Neural cell (in vitro differentiated cells): ENCODE data around the gene SKI. TPM values are rescaled to one million over a fixed set of nuclear protein-coding genes. Genes with fewer than 3 reads are reported as not detected.

Experiments
- H2AFZ ChIP-seq: fragments of 200-600, 300-800 bp; sonication (generic), shearing (Covaris generic); 2 replicates; pipeline ENCODE4 v1.6.0; 2014; ENCODE audit warnings: low read depth, mild to moderate bottlenecking, antibody characterized with exemption, low read length, moderate library complexity
- H3F3A ChIP-seq: fragments of 200-600 bp; shearing (Covaris generic); 2 replicates; pipeline ENCODE4 v1.6.1; 2016; ENCODE audit warnings: mild to moderate bottlenecking, moderate library complexity, mixed read lengths, antibody characterized with exemption, low read length; ENCODE audit not compliant: insufficient read depth, poor library complexity, severe bottlenecking
- H3K27ac ChIP-seq: fragments of 200-600, 300-800 bp; sonication (generic), shearing (Covaris generic); 2 replicates; pipeline ENCODE4 v1.5.1; 2014; ENCODE audit warnings: mild to moderate bottlenecking, low read length, moderate library complexity
- H3K27me3 ChIP-seq: fragments of 300-800, 200-600 bp; sonication (generic), shearing (Covaris generic); 2 replicates; pipeline ENCODE4 v1.6.0; 2014; ENCODE audit warnings: mild to moderate bottlenecking, low read depth, low read length, moderate library complexity; ENCODE audit not compliant: insufficient read depth
- H3K36me3 ChIP-seq: fragments of 300-800, 200-600 bp; sonication (generic), shearing (Covaris generic); 2 replicates; pipeline ENCODE4 v1.5.1; 2014; ENCODE audit warnings: mild to moderate bottlenecking, antibody characterized with exemption, low read length, moderate library complexity; ENCODE audit not compliant: insufficient read depth
- H3K4me2 ChIP-seq: fragments of 300-800, 200-600 bp; sonication (generic), shearing (Covaris generic); 2 replicates; pipeline ENCODE4 v1.6.0; 2014; ENCODE audit warnings: mild to moderate bottlenecking, low read length
- H3K4me3 ChIP-seq: fragments of 300-800, 200-600 bp; sonication (generic), shearing (Covaris generic); 2 replicates; pipeline ENCODE4 v1.5.1; 2014; ENCODE audit warnings: mild to moderate bottlenecking, low read length, moderate library complexity
- H3K79me2 ChIP-seq: fragments of 200-600 bp; shearing (Covaris generic); replicated peaks from 2 replicates; pipeline ENCODE4 v1.6.0; 2014; ENCODE audit warnings: mild to moderate bottlenecking, low read length, moderate library complexity; ENCODE audit not compliant: insufficient read depth
- H3K9ac ChIP-seq: fragments of 300-800, 200-600 bp; sonication (generic), shearing (Covaris generic); 2 replicates; pipeline ENCODE4 v1.6.1; 2016; ENCODE audit warnings: mild to moderate bottlenecking, low read length, mixed read lengths
- H3K9me2 ChIP-seq: fragments of 200-600 bp; shearing (Covaris generic); 2 replicates; pipeline ENCODE4 v1.6.1; 2016; ENCODE audit warnings: mild to moderate bottlenecking, low read length, mixed read lengths; ENCODE audit not compliant: insufficient read depth
- H3K9me3 ChIP-seq: fragments of 200-600, 300-800 bp; sonication (generic), shearing (Covaris generic); 2 replicates; pipeline ENCODE4 v1.6.1; 2016; ENCODE audit warnings: mild to moderate bottlenecking, mixed run types, low read length, moderate library complexity, mixed read lengths
- H4K20me1 ChIP-seq: fragments of 200-600 bp; shearing (Covaris generic); 2 replicates; pipeline ENCODE4 v1.6.1; 2016; ENCODE audit warnings: mild to moderate bottlenecking, mixed run types; ENCODE audit not compliant: insufficient read depth
- EP300 ChIP-seq: fragments of 450-650 bp; conservative IDR thresholded peaks from 2 replicates; pipeline ENCODE4 v1.6.1; 2014; ENCODE audit warnings: antibody characterized with exemption, mild to moderate bottlenecking, moderate library complexity; ENCODE audit not compliant: poor library complexity, severe bottlenecking
- EZH2 ChIP-seq: fragments of 200-600, 300-800 bp; shearing (Covaris generic), sonication (generic); IDR thresholded peaks from 2 replicates; pipeline ENCODE4 v1.6.1; 2014; ENCODE audit warnings: antibody characterized with exemption, low read length, borderline replicate concordance, mild to moderate bottlenecking; ENCODE audit not compliant: insufficient read depth, poor library complexity, severe bottlenecking
- MXI1 ChIP-seq: fragments of 450-650 bp; conservative IDR thresholded peaks from 2 replicates; pipeline ENCODE4 v1.6.1; 2014; ENCODE audit warnings: antibody characterized with exemption, mild to moderate bottlenecking; ENCODE audit not compliant: poor library complexity, severe bottlenecking
- POLR2AphosphoS5 ChIP-seq: IDR thresholded peaks from 2 replicates; pipeline ENCODE4 v1.6.1; 2012
- RAD21 ChIP-seq: fragments of 450-650 bp; conservative IDR thresholded peaks from 2 replicates; pipeline ENCODE4 v1.6.1; 2014; ENCODE audit warnings: antibody characterized with exemption, mild to moderate bottlenecking, moderate library complexity
- SMC3 ChIP-seq: fragments of 450-650 bp; conservative IDR thresholded peaks from 2 replicates; pipeline ENCODE4 v1.6.1; 2014; ENCODE audit warnings: antibody characterized with exemption, mild to moderate bottlenecking, moderate library complexity; ENCODE audit not compliant: poor library complexity
- TAF1 ChIP-seq: IDR thresholded peaks from 2 replicates; pipeline ENCODE4 v1.6.1; 2012; ENCODE audit warnings: low read depth
- polyA plus RNA-seq: library from polyadenylated mRNA; depleted of rRNA; stranded (reverse); fragments of >200 nt; gene quantifications from 2 replicates; pipeline ENCODE4 v1.2.3, GENCODE V29; 2014
- TF ChIP-seq, protein P1 (sequence below): fragments of 450-650 bp; IDR thresholded peaks from 2 replicates; pipeline ENCODE4 v1.5.1; 2014; ENCODE audit warnings: antibody characterized with exemption, mild to moderate bottlenecking, moderate library complexity; ENCODE audit not compliant: poor library complexity, severe bottlenecking
- TF ChIP-seq, protein P2 (sequence below): IDR thresholded peaks from 2 replicates; pipeline ENCODE4 v1.6.1; 2012; ENCODE audit warnings: borderline replicate concordance

Gene SKI
- polyA plus RNA-seq, 1 donor from 2014 or later = 4.1 TPM

DNA sequence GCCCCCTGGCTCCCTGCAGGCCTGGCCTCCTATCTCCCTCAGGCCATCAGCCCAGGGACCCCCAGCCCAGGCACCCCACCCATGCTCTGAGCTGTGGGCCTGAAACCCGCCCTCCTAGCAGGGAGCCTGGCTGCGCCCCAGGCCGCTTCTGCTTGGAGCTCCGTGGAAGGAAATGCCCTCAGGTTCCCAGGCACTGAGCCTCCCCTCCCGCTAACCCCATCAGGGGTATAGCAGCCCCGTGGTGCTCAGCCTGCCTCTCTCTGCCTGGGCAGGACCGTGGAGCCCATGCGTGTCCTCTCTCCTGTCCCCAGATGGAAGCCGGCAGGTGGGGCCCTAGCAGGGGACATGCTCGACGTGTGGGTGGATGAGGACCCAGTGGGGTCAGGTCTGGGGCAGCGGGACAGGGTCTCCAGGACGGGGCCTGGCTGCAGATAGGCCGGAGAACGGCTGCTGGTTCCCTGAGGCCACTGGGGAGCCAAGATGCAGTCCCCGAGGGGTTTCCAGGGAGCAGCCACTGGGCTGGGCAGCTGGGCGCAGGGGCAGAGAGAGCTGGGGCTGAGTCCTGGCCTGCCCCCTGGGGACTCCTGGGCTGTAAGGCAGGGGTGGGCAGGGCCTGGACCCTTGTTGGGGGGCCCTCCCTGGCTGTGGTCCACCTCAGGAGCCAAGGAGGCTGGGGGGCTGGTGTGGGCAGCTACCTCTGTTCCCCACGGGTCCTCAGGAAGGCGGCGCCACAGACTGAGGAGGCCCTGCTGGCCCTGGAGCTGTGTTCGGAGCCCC lies 87.7 kb downstream of the SKI start:
- Histone ChIP-seq H3K4me2 (no peak overlapping the region), H3K36me3 (no peaks in the 10 kb centered on the region), H3K27me3 (no peaks in the 10 kb centered on the region), H3F3A (peaks cover 5% of the 10 kb centered on the region), H2AFZ (no peak overlapping the region), H3K9me2 (no peaks in the 10 kb centered on the region), H3K4me3 (peak overlapping the region; percentile 43), H4K20me1 (no peaks in the 10 kb centered on the region), H3K9ac (peak overlapping the region; percentile 23), H3K27ac (no peak overlapping the region), H3K9me3 (no peaks in the 10 kb centered on the region), H3K79me2 (no peaks in the 10 kb centered on the region)
- no peak for TF ChIP-seq POLR2AphosphoS5
- TF ChIP-seq MXI1 = no peak
- TF ChIP-seq, protein P1, sequence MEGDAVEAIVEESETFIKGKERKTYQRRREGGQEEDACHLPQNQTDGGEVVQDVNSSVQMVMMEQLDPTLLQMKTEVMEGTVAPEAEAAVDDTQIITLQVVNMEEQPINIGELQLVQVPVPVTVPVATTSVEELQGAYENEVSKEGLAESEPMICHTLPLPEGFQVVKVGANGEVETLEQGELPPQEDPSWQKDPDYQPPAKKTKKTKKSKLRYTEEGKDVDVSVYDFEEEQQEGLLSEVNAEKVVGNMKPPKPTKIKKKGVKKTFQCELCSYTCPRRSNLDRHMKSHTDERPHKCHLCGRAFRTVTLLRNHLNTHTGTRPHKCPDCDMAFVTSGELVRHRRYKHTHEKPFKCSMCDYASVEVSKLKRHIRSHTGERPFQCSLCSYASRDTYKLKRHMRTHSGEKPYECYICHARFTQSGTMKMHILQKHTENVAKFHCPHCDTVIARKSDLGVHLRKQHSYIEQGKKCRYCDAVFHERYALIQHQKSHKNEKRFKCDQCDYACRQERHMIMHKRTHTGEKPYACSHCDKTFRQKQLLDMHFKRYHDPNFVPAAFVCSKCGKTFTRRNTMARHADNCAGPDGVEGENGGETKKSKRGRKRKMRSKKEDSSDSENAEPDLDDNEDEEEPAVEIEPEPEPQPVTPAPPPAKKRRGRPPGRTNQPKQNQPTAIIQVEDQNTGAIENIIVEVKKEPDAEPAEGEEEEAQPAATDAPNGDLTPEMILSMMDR = no peak
- no peak for TF ChIP-seq EZH2
- TF ChIP-seq SMC3 = no peak
- TF ChIP-seq TAF1 = no peak
- TF ChIP-seq, protein P2, sequence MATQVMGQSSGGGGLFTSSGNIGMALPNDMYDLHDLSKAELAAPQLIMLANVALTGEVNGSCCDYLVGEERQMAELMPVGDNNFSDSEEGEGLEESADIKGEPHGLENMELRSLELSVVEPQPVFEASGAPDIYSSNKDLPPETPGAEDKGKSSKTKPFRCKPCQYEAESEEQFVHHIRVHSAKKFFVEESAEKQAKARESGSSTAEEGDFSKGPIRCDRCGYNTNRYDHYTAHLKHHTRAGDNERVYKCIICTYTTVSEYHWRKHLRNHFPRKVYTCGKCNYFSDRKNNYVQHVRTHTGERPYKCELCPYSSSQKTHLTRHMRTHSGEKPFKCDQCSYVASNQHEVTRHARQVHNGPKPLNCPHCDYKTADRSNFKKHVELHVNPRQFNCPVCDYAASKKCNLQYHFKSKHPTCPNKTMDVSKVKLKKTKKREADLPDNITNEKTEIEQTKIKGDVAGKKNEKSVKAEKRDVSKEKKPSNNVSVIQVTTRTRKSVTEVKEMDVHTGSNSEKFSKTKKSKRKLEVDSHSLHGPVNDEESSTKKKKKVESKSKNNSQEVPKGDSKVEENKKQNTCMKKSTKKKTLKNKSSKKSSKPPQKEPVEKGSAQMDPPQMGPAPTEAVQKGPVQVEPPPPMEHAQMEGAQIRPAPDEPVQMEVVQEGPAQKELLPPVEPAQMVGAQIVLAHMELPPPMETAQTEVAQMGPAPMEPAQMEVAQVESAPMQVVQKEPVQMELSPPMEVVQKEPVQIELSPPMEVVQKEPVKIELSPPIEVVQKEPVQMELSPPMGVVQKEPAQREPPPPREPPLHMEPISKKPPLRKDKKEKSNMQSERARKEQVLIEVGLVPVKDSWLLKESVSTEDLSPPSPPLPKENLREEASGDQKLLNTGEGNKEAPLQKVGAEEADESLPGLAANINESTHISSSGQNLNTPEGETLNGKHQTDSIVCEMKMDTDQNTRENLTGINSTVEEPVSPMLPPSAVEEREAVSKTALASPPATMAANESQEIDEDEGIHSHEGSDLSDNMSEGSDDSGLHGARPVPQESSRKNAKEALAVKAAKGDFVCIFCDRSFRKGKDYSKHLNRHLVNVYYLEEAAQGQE = no peak
- no peak for TF ChIP-seq RAD21
- TF ChIP-seq EP300 = no peak

DNA sequence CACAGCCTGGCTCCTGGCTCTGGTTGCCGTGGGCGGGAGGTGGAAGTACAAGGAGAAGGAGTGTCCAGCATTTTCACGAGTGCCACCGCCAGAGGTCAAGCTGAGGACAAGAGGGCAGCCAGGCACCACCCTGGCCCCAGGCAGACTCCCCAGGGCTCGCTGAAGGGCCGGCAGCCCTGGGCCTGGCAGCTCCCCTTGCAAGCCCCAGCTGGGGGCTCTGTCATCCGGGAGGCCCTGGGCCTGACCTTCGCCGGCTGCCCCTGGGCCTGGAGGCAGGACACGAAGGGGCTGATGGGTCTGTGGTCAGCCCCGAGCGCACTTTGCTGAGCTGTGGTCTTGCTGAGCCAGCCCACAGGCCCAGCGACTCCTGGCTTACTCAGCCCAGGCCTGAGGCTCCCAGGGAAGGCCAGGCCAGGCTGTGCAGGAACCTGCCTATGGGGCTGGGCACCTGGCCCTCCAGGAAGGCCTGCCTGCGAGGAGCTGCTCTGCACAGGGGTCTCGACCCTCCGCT lies 88.4 kb downstream of the SKI start:
- H2AFZ ChIP-seq = no peak overlapping the region

More for the DNA sequence above, 88.4 kb downstream of the SKI start:
- Histone ChIP-seq H3K27ac (no peak overlapping the region), H3F3A (peaks cover 5% of the 10 kb centered on the region), H3K4me3 (no peak overlapping the region), H3K27me3 (no peaks in the 10 kb centered on the region), H3K9me3 (no peaks in the 10 kb centered on the region), H3K36me3 (no peaks in the 10 kb centered on the region), H3K4me2 (no peak overlapping the region), H4K20me1 (no peaks in the 10 kb centered on the region), H3K9me2 (no peaks in the 10 kb centered on the region), H3K79me2 (no peaks in the 10 kb centered on the region), H3K9ac (no peak overlapping the region)
- TF ChIP-seq TAF1 (no peak), EP300 (no peak), POLR2AphosphoS5 (no peak), MXI1 (no peak)
- TF ChIP-seq, protein P2 = no peak
